Measurements from ENCODE around the gene SLC25A20. TPM values are rescaled to one million over a fixed set of nuclear protein-coding genes. Genes with fewer than 3 reads are reported as not detected.
"Not testable (repeated sequence)": the region's sequence is repeated elsewhere in the genome, so short reads cannot be mapped to it uniquely, and the experiment has no call there.

SLC25A20 gene
- total RNA-seq, 1 donor from 2014 or later = 10.5 TPM

DNA sequence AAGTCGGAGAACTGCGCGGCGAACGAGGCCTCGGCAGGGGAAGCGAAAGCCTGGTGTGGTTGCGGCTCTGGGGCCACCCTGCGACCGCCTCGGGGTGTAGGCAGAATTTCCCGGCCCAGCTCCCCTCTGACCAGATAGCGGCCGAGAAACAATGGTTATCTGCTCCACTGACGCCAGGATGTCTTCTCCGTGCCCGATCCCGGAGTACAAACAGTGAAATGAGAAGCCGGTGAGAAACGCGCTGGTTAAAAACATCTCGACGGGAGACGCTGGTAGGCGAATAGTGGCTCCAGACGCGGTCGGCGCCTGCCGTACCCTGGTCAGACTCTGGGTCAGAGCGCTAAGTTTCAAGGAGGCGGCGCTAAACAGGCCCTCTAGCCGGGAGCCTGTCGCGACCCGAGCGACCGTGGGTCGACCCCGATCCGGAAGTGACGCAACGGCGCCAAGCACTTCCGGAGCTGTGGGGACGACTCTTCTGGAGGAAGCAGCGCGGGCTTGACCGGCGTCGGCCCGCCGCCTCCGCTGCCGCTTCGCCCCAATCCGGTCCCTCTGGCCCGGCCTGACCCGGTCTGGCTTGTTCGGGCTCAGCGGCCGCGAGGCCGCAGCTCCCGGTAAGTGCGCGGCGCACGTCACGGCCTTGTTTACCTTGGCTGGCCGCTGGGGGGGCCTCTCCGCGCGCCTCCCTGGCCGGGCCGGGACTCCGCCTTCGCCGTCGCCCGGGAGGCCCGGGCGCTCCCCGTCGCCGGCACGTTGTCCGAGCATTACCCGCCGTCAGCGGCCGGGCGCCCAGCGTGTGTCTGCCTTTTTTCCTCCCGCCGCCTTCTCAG is 19.9 kb upstream of the SLC25A20 start, which contains the start of gene ARIH2:
ARIH2 (plus strand) TSS at position 455 of the 827 bp plus-strand sequence. CDS start 8,717 bp downstream, outside the sequence.
- TF ChIP-seq CTCF (IDR thresholded peaks at IDR 0.05; ENCODE audit: unreplicated experiment) = no peak
- peak within 1 kb of the TSS; percentile 100 for H3K27ac Mint-ChIP-seq
- peaks cover 19% of the 10 kb centered on the region for H3K4me1 Mint-ChIP-seq
- peak within 1 kb of the TSS; percentile 96 for H3K4me3 Mint-ChIP-seq
- no peaks in the 10 kb centered on the region for H3K9me3 Mint-ChIP-seq
- no peaks in the 10 kb centered on the region for H3K27me3 Mint-ChIP-seq (ENCODE audit: low read depth)
- peak; percentile 71 to 85 for DNase-seq (ENCODE audit: low spot score in 2 of 2, unreplicated experiment in 2 of 2)
- no peaks in the 10 kb centered on the region for H3K36me3 Mint-ChIP-seq

GRCh38 chr3:48915296-48915695 is 16.6 kb upstream of the SLC25A20 start:
- no peak for DNase-seq (ENCODE audit: low spot score in 2 of 2, unreplicated experiment in 2 of 2)
- Mint-ChIP-seq H3K27ac (no peak overlapping the region), H3K36me3 (no peaks in the 10 kb centered on the region), H3K4me1 (peaks cover 15% of the 10 kb centered on the region), H3K27me3 (ENCODE audit: low read depth) (no peaks in the 10 kb centered on the region), H3K9me3 (no peaks in the 10 kb centered on the region), H3K4me3 (no peak overlapping the region)
- TF ChIP-seq CTCF (IDR thresholded peaks at IDR 0.05; ENCODE audit: unreplicated experiment) = no peak

DNA sequence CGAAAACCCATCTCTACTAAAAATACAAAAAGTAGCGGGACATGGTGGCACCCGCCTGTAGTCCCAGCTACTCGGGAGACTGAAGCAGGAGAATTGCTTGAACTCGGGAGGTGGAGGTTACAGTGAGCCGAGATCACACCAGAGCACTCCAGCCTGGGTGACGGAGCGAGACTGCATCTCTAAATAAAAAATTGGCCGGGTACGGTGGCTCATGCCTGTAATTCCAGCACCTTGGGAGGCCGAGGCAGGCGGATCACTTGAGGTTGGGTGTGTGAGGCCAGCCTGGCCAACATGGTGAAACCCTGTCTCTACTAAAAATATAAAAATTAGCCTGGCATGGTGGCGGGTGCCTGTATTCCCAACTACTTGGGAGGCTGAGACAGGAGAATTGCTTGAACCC is 8.3 kb upstream of the SLC25A20 start:
- not testable (repeated sequence) for H3K36me3 Mint-ChIP-seq; H3K9me3 Mint-ChIP-seq; H3K27ac Mint-ChIP-seq; H3K27me3 Mint-ChIP-seq (ENCODE audit: low read depth); H3K4me3 Mint-ChIP-seq; DNase-seq (ENCODE audit: low spot score in 2 of 2, unreplicated experiment in 2 of 2); H3K4me1 Mint-ChIP-seq

- Mint-ChIP-seq H3K4me1 (peaks cover 14% of the 10 kb centered on the region), H3K27me3 (ENCODE audit: low read depth) (no peaks in the 10 kb centered on the region), H3K27ac (no peak overlapping the region), H3K9me3 (no peaks in the 10 kb centered on the region), H3K36me3 (no peaks in the 10 kb centered on the region), H3K4me3 (peak overlapping the region; percentile 83)
- no peak for TF ChIP-seq CTCF (IDR thresholded peaks at IDR 0.05; ENCODE audit: unreplicated experiment)
- DNase-seq (ENCODE audit: low spot score in 2 of 2, unreplicated experiment in 2 of 2) = no peak
Observed at GRCh38 chr3:48899273-48899672, 591 bp upstream of the SLC25A20 start.

DNA sequence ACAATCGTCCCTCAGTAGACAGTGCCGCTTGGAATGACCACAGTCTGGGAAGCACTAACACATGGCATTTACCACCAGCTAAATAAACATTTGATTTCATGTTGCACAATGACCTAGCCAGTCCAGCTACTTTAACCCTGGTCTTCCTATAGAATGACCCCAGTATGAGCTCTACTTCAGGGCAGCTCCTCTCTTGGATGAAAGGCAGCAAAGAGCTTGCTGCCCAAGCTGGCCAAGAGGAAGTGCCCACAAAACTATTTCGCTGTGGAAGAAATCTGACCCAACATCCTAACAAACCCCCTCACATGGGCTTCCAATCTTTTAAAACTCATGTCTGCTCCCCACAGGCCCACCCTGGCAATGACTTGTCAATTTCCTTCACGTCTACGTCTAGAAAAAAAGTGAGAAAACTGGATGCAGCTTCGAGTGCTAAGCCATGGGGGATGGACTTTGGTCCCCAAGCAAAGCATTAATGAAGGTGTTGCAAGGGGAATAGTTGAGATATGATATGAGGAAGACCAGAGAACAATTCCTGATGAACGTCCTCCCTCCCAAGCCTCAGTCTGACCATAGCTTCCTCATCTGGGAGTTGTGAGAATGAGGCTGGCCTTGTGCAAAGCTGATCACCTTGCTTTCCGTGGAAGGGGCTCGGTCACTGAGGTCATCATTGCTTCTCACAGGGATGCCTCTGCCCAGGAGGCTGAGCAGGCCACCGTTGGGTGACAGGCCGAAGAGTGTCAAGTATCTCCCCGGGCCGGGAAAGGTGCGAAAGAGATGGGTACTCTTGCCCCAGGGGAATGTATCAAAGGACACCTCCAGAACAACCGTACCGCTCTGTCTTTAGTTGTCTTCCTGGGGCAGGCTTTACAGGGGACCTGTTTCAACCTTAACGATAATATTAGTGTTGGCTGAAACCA is 964 bp downstream of the SLC25A20 start:
- H3K36me3 Mint-ChIP-seq = no peaks in the 10 kb centered on the region

More for the DNA sequence above, 964 bp downstream of the SLC25A20 start:
- TF ChIP-seq CTCF (IDR thresholded peaks at IDR 0.05; ENCODE audit: unreplicated experiment) = no peak
- DNase-seq (ENCODE audit: low spot score in 2 of 2, unreplicated experiment in 2 of 2) = no peak
- Mint-ChIP-seq H3K4me3 (peak overlapping the region; percentile 83), H3K4me1 (peaks cover 14% of the 10 kb centered on the region), H3K27ac (peak overlapping the region; percentile 80), H3K9me3 (no peaks in the 10 kb centered on the region), H3K27me3 (ENCODE audit: low read depth) (no peaks in the 10 kb centered on the region)

All from mesothelial cell of epicardium (in vitro differentiated cells).